Right renal pelvis (tissue), 4 donors: ENCODE results near the gene PYY. TPM values are rescaled to one million over a fixed set of nuclear protein-coding genes. Genes with fewer than 3 reads are reported as not detected.
"Not testable (repeated sequence)": the region's sequence is repeated elsewhere in the genome, so short reads cannot be mapped to it uniquely, and the experiment has no call there.

ENCODE experiments used
- DNase-seq, 4 donors: peaks; one replicate each; pipeline ENCODE4 v3.0.0-alpha.2; 2013; ENCODE audit warnings: low read depth in 4 of 4, low spot score in 3 of 4, missing footprints in 1 of 4
- polyA plus RNA-seq, 4 donors: library from polyadenylated mRNA; unstranded; fragments of 120-200 nt; gene quantifications; one replicate each; pipeline ENCODE4 v1.2.1, GENCODE V29; 2013; ENCODE audit not compliant: insufficient read length in 4 of 4

The PYY gene
- under 1 TPM; 0.15 to 0.39 (median 0.23) TPM for polyA plus RNA-seq

DNA sequence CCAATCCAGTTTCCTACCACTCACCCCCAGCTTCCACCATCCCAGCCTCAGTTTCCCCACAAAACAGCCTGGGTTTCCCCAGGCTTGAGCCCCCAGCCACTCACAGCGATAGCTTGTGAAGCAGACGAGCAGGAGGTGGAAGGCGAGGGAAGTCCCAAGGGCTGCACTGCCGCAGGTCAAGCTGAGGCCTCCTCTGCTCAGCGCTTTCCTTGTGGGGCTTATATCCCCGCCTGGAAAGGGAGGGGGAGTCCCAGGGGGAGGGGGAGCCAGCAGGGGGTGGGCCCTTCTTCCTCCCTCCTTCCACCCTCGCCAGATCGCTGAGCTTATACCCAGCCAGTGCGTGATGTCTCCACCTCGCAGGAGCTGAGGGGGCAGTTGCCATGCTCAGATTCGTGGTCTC, at the start of gene PYY:
Gene PYY (minus strand): TSS at position 195 of the 400 bp plus-strand sequence. CDS start 457 bp downstream, outside the sequence.
- no peak for DNase-seq

GRCh38 chr17:44002141-44002848, 48.6 kb upstream of the PYY start:
- DNase-seq: no peak

- no peak for DNase-seq
Observed at GRCh38 chr17:44001461-44001920, 47.8 kb upstream of the PYY start.

- no peak for DNase-seq
Observed at GRCh38 chr17:44000871-44001460, 47.2 kb upstream of the PYY start.

- no peak for DNase-seq
Observed at GRCh38 chr17:44000141-44000860, 46.6 kb upstream of the PYY start.

DNA sequence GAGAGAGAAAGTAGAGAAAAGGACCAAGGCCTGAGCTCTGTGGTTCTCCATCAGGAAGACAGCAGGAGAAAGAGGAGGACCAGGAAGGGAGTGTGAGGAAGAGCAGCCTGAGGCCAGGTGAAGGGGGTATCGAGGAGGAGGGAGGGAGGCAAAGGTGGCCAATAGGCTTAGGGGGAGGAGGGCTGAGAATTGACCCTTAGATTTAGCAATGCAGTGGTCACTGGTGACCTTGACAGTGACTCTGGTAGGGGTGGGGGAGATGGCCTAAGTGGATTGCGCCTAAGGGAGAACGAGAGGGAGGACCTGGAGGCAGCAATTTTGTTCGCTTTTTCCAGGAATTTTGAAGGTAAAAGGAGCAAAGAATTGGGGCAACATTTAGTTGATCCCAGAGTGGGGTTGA, 45.3 kb upstream of the PYY start:
- DNase-seq: no peak

DNA sequence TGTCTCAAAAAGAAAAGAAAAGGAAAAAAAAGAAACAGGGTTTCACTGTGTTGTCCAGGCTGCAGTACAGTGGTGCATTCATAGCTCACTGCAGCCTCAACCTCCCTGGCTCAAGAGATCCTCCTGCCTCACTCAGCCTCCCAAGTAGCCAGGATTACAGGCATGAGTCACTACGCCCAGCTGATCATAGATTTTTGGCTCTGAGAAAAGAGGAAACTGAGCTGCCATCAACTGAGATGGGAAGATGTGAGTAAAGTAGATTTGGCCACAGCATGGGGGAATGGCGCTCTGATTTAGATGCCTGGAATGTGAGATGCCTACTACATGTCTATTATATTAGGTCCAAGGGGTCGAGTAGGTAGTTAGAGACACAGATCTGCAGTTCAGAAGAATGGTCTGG, 44.8 kb upstream of the PYY start:
- no peak for DNase-seq

DNA sequence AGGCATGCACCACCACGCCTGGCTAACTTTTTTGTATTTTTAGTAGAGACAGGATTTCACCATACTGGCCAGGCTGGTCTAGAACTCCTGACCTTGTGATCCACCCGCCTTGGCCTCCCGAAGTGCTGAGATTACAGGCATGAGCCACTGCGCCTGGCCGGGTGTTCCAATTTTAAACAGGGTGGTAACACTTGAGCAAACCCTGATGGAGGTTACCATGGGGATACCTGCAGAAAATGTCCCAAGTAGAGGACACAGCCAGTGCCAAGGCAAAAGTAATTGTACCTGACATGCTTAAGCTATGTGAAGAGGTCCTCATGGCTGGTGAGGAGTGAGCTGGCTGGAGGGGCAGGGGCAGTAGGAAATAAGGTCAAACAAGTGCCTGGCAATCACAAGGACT, 43.4 kb upstream of the PYY start:
- not testable (repeated sequence) for DNase-seq

DNA sequence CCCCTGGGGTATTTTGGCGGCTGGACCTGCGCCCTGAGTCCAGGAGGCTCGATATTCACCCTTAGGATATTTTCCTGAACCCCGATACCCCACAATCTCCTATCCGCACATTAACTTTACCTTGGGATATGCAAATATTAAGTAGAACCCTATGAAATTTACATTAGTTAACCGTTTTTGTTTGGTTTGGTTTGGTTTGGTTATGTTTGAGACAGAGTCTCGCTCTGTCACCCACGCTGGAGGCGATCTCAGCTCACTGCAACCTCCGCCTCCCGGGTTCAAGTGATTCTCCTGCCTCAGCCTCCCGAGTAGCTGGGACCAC, 41.4 kb upstream of the PYY start:
- DNase-seq: no peak

- no peak for DNase-seq
Observed at GRCh38 chr17:43994272-43995149, 40.8 kb upstream of the PYY start.

DNA sequence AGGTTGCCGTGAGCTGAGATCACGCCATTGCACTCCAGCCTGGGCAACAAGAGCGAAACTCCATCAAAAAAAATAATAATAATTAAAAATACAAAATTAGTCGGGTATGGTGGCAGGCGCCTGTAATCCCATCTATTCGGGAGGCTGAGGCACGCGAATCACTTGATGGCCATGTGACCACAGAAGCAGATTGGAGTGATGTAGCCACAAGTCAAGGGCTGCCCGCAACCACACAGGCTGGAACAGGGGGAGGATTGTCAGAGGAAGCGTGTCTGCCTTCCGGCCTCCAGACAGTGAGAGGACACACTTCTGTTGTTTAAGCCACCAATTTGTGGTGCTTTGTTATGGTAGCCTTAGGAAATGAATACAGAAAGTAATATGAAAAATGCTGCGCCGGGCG, 38.9 kb upstream of the PYY start:
- DNase-seq: no peak

GRCh38 chr17:43988301-43988700, 34.6 kb upstream of the PYY start:
- no peak for DNase-seq

- DNase-seq: no peak
Observed at GRCh38 chr17:43987131-43988021, 33.6 kb upstream of the PYY start.

GRCh38 chr17:43986225-43986981, 32.7 kb upstream of the PYY start:
- no peak for DNase-seq

- DNase-seq: no peak
Observed at GRCh38 chr17:43984521-43984920, 30.8 kb upstream of the PYY start.

DNA sequence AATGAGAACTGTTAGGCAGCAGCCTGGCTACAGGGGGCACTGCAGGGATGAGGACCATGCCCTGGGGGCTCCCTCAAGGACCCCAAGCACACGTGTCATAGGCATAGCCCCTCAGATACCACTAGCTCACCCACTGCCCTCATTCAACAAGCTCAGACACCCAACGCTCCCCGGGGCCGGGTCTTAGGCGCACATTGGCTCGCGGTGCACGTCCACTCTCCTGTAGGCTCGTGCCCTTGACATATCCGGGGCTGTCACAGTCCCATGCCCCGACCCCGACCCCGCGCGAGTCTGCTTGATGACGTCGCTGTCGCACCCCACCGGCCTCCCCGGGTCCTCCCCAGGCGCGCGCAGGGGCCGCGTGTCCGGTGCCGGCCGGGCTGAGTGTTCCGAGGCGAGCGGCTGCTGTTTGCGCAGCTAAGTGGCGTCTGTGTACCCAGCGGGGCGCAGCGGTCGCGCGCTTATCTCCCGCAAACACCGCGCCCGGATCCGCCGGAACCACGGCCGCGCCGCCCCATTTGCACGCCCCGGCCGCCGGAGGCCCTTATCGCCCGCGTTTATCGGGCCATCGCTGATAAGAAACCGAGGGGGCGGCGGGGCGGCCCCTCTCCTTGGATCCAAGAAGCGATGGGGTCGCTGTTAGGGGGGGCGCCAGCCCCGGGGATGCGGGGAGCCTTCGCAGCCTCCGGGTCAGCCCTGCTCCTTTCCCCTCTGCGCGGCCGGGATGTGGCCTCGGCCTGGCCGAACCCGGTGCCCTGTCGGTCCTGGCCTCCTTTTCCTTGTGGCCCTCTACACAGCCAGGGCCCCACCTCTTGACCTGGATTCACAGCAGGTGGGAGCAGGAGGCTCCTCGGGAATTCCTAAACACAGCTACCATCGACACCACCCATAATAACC, 30.0 kb upstream of the PYY start:
- no peak for DNase-seq

GRCh38 chr17:43983196-43983514, 29.4 kb upstream of the PYY start:
- DNase-seq: no peak

DNA sequence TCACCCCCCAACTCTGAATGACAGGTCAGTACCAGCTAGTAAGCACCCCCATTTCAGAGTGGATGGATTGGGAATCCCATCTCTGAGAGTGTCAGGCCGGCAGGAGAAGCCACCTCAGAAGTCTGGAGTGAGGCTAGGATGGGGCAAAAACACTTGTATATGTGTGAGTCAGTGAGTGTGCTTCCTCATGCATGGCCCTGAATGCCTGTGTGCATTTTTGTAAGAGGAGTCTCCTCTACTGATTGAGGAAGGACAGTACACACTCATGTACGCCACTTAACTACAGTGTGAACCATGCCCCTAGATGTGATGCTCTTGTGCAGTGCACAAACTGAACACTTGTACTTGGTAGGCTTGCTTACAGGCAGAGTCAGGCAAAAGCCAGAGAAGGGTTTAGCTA, 28.4 kb upstream of the PYY start:
- DNase-seq: no peak
